Measurements from ENCODE around the gene MRPL37.

- TF ChIP-seq CTCF (conservative IDR thresholded peaks at IDR 0.05 in 1 of 2, IDR thresholded peaks at IDR 0.05 in 1 of 2; ENCODE audit: extremely low read depth in 1 of 2, insufficient read depth in 1 of 2, low read depth in 1 of 2, low read length in 2 of 2) (no peak), EZH2 (IDR thresholded peaks at IDR 0.05; ENCODE audit: borderline replicate concordance, low read length) (no peak)
These were observed 55.2 kb downstream of the MRPL37 start for GRCh38 chr1:54255026-54255702.

Data from mammary epithelial cell (primary cell).